A549 (cell line): Measurements from ENCODE around the gene KRT6B. TPM values are rescaled to one million over a fixed set of nuclear protein-coding genes. Genes with fewer than 3 reads are reported as not detected.

Experiments used
- ATAC-seq, 2 experiments: fragments of 200-7000 bp in 1 of 2; fragments of >200 bp in 1 of 2; cut with Nextera tagmentation in 1 of 2; cut with Tn5 transposase in 1 of 2; 3 replicates each; pipeline versions ENCODE4 v1.8.0 to v1.9.1; 2018 to 2020; ENCODE audit warnings: mild to moderate bottlenecking in 1 of 2, moderate library complexity in 1 of 2
- CTCF ChIA-PET: fragments of 300-600 bp; sonication (Branson Sonifier 250); formaldehyde crosslinking; extraction: SDS; loops from one replicate; lab custom pipeline; 2021; ENCODE audit warnings: antibody characterized with exemption, inconsistent platforms; lab: Yijun Ruan, JAX
- POLR2A ChIA-PET: fragments of 350-600 bp; formaldehyde crosslinking; extraction: SDS; loops from one replicate; lab custom pipeline; 2021; ENCODE audit warnings: antibody characterized with exemption, inconsistent platforms; lab: Yijun Ruan, JAX
- DNase-seq, 2 experiments: peaks; one replicate each; pipeline versions ENCODE4 v3.0.0 to v3.0.0-alpha.2; 2011 to 2016; ENCODE audit warnings: low read depth in 1 of 2, low spot score in 1 of 2
- FAIRE-seq: peaks from 2 replicates; lab custom pipeline; 2011; peaks lifted over from hg19 to GRCh38; lab: Jason Lieb, UNC
- H3K27ac ChIP-seq, 2 experiments: fragments of >200 bp; sonication (Bioruptor Twin); formaldehyde crosslinking; 3 replicates each; pipeline ENCODE4 v1.5.1; 2016 to 2017
- H3K4me1 ChIP-seq: fragments of >200 bp; sonication (Bioruptor Twin); formaldehyde crosslinking; 3 replicates; pipeline ENCODE4 v1.6.1; 2016
- H3K4me2 ChIP-seq: fragments of >200 bp; sonication (Bioruptor Twin); formaldehyde crosslinking; 3 replicates; pipeline ENCODE4 v1.6.1; 2016
- H3K4me3 ChIP-seq: fragments of >200 bp; sonication (Bioruptor Twin); formaldehyde crosslinking; 3 replicates; pipeline ENCODE4 v1.5.1; 2016
- H3K9me3 ChIP-seq: fragments of >200 bp; sonication (Bioruptor Twin); formaldehyde crosslinking; 3 replicates; pipeline ENCODE4 v1.6.1; 2016
- CHD2 ChIP-seq: fragments of 150-350 bp; IDR thresholded peaks from 2 replicates; pipeline ENCODE4 v1.6.1; 2014; ENCODE audit warnings: low read length; ENCODE audit not compliant: partially characterized antibody
- EHF ChIP-seq: fragments of 250-450 bp; sonication (Bioruptor Pico); IDR thresholded peaks from 2 replicates; pipeline ENCODE4 v1.5.0; 2020; ENCODE audit warnings: mild to moderate bottlenecking
- EP300 ChIP-seq, 2 experiments: fragments of >200 bp; sonication (Bioruptor Twin); formaldehyde crosslinking; IDR thresholded peaks; 2 replicates in 1 of 2; 3 replicates in 1 of 2; pipeline ENCODE4 v1.6.1; 2016 to 2017
- ESRRA ChIP-seq: fragments of 150-350 bp; IDR thresholded peaks from 2 replicates; pipeline ENCODE4 v1.6.1; 2014; ENCODE audit warnings: mild to moderate bottlenecking, low read length, borderline replicate concordance
- FOSL2 ChIP-seq, 2 experiments: fragments of 450-650 bp in 1 of 2; fragments of >200 bp in 1 of 2; sonication (Bioruptor Twin) in 1 of 2; formaldehyde crosslinking; IDR thresholded peaks; 2 replicates each; pipeline versions ENCODE4 v1.5.0 to v1.6.1; 2016 to 2020; ENCODE audit warnings: mild to moderate bottlenecking in 1 of 2, moderate library complexity in 1 of 2
- HDAC2 ChIP-seq: fragments of 200-600 bp; sonication (generic); IDR thresholded peaks from 2 replicates; pipeline ENCODE4 v1.6.1; 2016
- HEYL ChIP-seq: fragments of 250-450 bp; sonication (Bioruptor Pico); IDR thresholded peaks from 2 replicates; pipeline ENCODE4 v1.8.0; 2021; ENCODE audit warnings: mild to moderate bottlenecking, moderate library complexity
- HOXB13 ChIP-seq: fragments of 250-450 bp; sonication (Bioruptor Pico); IDR thresholded peaks from 2 replicates; pipeline ENCODE4 v1.5.0; 2020; ENCODE audit warnings: low read depth, mild to moderate bottlenecking, moderate library complexity
- HOXB5 ChIP-seq: fragments of 250-450 bp; sonication (Bioruptor Pico); IDR thresholded peaks from 2 replicates; pipeline ENCODE4 v1.5.0; 2020; ENCODE audit warnings: mild to moderate bottlenecking, moderate library complexity
- KDM5A ChIP-seq: fragments of 200-600 bp; sonication (generic); IDR thresholded peaks from 2 replicates; pipeline ENCODE4 v1.6.1; 2016; ENCODE audit warnings: antibody characterized with exemption, mild to moderate bottlenecking
- MAFK ChIP-seq: fragments of 450-650 bp; IDR thresholded peaks from 2 replicates; pipeline ENCODE4 v1.6.1; 2014; ENCODE audit not compliant: partially characterized antibody
- MYC ChIP-seq: IDR thresholded peaks from 2 replicates; pipeline ENCODE4 v1.6.1; 2012; ENCODE audit warnings: mild to moderate bottlenecking, inconsistent platforms, low read length, improper control_type of control experiment, borderline replicate concordance
- NFE2L2 ChIP-seq: fragments of 150-350 bp; conservative IDR thresholded peaks from 2 replicates; pipeline ENCODE4 v1.6.1; 2014; ENCODE audit warnings: low read length
- PHF8 ChIP-seq: fragments of 200-600 bp; sonication (generic); IDR thresholded peaks from 2 replicates; pipeline ENCODE4 v1.6.1; 2016; ENCODE audit warnings: low read depth, mild to moderate bottlenecking, antibody characterized with exemption, moderate library complexity, borderline replicate concordance
- RAD21 ChIP-seq, 2 experiments: fragments of >200 bp in 1 of 2; sonication (Bioruptor Twin) in 1 of 2; formaldehyde crosslinking in 1 of 2; IDR thresholded peaks in 1 of 2; conservative IDR thresholded peaks in 1 of 2; 2 replicates in 1 of 2; 3 replicates in 1 of 2; pipeline ENCODE4 v1.6.1; 2012 to 2018; ENCODE audit warnings: inconsistent platforms in 1 of 2
- RCOR1 ChIP-seq: fragments of 150-350 bp; IDR thresholded peaks from 2 replicates; pipeline ENCODE4 v1.6.1; 2014; ENCODE audit warnings: antibody characterized with exemption, low read length, low read depth
- TFCP2L1 ChIP-seq: fragments of 250-450 bp; sonication (Bioruptor Pico); IDR thresholded peaks from 2 replicates; pipeline ENCODE4 v1.5.0; 2021; ENCODE audit warnings: mild to moderate bottlenecking
- TP53 ChIP-seq: fragments of 250-450 bp; sonication (Bioruptor Pico); IDR thresholded peaks from 2 replicates; pipeline ENCODE4 v1.5.0; 2021; ENCODE audit warnings: mild to moderate bottlenecking, moderate library complexity
- WGBS: methylation state at CpG from one replicate; pipeline ENCODE4 v1.1.6; 2017; ENCODE audit errors: missing lambda C conversion rate; 5-methylcytosine and 5-hydroxymethylcytosine counted together
- polyA plus RNA-seq, 4 experiments: library from polyadenylated mRNA; depleted of rRNA in 3 of 4; stranded (reverse); fragments of >200 nt; fragmentation: RNase III in 1 of 4; extraction: RNeasy Plus Mini Kit Qiagen cat#74134 plus additional on column Dnase treatment in 1 of 4; gene quantifications; 2 replicates in 3 of 4; 3 replicates in 1 of 4; pipeline ENCODE4 v1.2.3, GENCODE V29; 2011 to 2017
- TF ChIP-seq, protein P1 (sequence below): IDR thresholded peaks from 2 replicates; pipeline ENCODE4 v1.6.1; 2012; ENCODE audit warnings: low read depth, borderline replicate concordance
- TF ChIP-seq, protein P2 (sequence below): IDR thresholded peaks from 2 replicates; pipeline ENCODE4 v1.6.1; 2012
- TF ChIP-seq, protein P3 (sequence below): fragments of >200 bp; sonication (Bioruptor Twin); formaldehyde crosslinking; IDR thresholded peaks from 3 replicates; pipeline ENCODE4 v1.5.1; 2016

The KRT6B gene
- polyA plus RNA-seq, 2 of the 4 experiments (the other 2 are of a cell fraction) = not detected

DNA sequence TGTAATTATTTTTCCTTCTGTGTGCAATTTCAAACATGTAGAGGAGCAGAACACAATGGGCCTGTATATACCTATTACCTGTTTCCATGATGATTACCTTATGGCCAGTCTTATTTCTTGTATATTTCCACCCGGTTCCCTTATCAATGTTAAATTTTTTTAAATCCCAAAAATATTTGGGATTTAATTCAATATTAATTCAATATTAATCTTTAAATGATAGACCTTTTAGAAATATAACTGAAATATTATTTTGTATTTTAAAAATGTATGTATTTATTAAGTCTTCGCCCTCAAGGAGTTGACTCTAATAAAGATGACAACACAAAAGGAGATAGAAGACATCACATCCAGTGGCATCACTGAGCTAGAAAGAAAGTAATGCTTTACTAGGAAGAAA is 22.3 kb upstream of the KRT6B start:
- ChIA-PET CTCF (no interaction called here), POLR2A (no interaction called here)
- WGBS = 79% methylated on average over 2 of the region's 2 CpGs
- FAIRE-seq (no peak), DNase-seq (no peak), ATAC-seq (no peak)
- Histone ChIP-seq H3K27ac (no peak overlapping the region), H3K4me3 (no peak overlapping the region), H3K9me3 (no peaks in the 10 kb centered on the region), H3K4me1 (no peaks in the 10 kb centered on the region), H3K4me2 (no peak overlapping the region)
- no peak for TF ChIP-seq FOSL2 (IDR thresholded peaks at IDR 0.05)
- TF ChIP-seq FOSL2 (CRISPR knock-in tag; IDR thresholded peaks at IDR 0.05) = no peak
- TF ChIP-seq, protein P1, sequence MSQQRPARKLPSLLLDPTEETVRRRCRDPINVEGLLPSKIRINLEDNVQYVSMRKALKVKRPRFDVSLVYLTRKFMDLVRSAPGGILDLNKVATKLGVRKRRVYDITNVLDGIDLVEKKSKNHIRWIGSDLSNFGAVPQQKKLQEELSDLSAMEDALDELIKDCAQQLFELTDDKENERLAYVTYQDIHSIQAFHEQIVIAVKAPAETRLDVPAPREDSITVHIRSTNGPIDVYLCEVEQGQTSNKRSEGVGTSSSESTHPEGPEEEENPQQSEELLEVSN = no peak
- no peak for TF ChIP-seq EHF (CRISPR knock-in tag)
- no peak for TF ChIP-seq RCOR1
- TF ChIP-seq TFCP2L1 (CRISPR knock-in tag) = no peak
- no peak for TF ChIP-seq TP53 (CRISPR knock-in tag)

DNA sequence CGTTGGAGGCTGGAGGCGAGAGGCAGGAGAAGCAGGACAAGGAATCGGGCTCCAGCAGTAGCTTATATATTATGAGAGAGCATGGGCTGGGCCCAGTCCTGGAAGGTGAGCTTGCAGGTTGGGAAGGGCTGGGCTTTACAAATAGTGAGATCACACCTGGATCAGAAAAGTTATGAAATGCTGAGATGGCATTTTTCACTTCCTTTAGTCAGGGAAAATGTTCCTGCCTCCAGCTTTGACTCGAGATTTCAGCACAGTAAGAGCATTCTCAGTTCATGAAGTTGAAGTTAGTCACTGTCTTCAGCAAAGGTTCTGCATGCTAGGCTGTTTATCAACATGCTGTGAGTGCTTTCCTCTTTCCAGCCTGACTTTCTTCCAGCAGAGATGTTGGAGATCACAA is 21.8 kb upstream of the KRT6B start, which contains the start of gene KRT6C:
Gene KRT6C, minus strand, starts transcription at position 38 of the 400 bp plus-strand sequence. CDS start 68 bp downstream, outside the sequence.
- ATAC-seq (no peak), DNase-seq (no peak), FAIRE-seq (no peak)
- peak; percentile 97 for TF ChIP-seq MAFK
- TF ChIP-seq HDAC2 = no peak
- Histone ChIP-seq H3K4me2 (no peak within 1 kb of the TSS), H3K27ac (no peak within 1 kb of the TSS), H3K9me3 (no peaks in the 10 kb centered on the region), H3K4me1 (no peaks in the 10 kb centered on the region), H3K4me3 (no peak within 1 kb of the TSS)
- POLR2A ChIA-PET = no interaction called here
- CTCF ChIA-PET = no interaction called here
- 67% methylated on average over 4 of the region's 4 CpGs for WGBS

DNA sequence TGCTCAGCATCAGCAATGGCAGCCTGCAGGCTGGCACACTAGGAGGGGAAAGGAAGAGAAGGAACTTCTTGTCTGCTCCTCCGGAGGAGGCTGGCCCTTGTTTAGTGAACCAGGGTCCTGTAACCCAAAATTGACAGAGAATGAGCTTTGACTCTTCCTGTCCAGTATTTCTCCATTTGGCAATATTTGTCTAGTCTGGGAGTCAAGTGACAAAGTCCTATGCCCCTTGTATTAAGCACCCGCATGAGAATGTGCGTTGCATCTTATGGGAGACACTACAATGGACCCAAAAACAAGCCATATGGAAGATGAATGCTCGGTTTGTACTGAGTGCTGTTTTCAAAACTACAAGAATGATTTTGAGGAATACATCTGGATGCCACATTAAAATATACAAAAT is 17.9 kb upstream of the KRT6B start:
- DNase-seq = no peak
- ChIA-PET CTCF (interaction anchor here (2.2 kb wide), 1 partner anchor 37 kb away, joined by 6 read pairs; no protein-coding TSS in a partner anchor), POLR2A (no interaction called here)
- H3K4me2 ChIP-seq = no peak overlapping the region
- no peak for ATAC-seq
- no peak overlapping the region for H3K4me3 ChIP-seq
- no peak for FAIRE-seq
- 51% methylated on average over 4 of the region's 4 CpGs for WGBS
- no peak overlapping the region for H3K27ac ChIP-seq
- no peaks in the 10 kb centered on the region for H3K9me3 ChIP-seq
- no peaks in the 10 kb centered on the region for H3K4me1 ChIP-seq
- TF ChIP-seq HOXB13 (no peak), TP53 (CRISPR knock-in tag) (no peak), MYC (no peak), TFCP2L1 (CRISPR knock-in tag) (no peak), EHF (CRISPR knock-in tag) (no peak), KDM5A (no peak), ESRRA (no peak), HOXB5 (no peak), CHD2 (no peak), PHF8 (no peak), HEYL (CRISPR knock-in tag) (no peak), NFE2L2 (no peak), RAD21 (conservative IDR thresholded peaks at IDR 0.05 in 1 of 2, IDR thresholded peaks at IDR 0.05 in 1 of 2) (no peak), EP300 (IDR thresholded peaks at IDR 0.05) (no peak)
- TF ChIP-seq, protein P2, sequence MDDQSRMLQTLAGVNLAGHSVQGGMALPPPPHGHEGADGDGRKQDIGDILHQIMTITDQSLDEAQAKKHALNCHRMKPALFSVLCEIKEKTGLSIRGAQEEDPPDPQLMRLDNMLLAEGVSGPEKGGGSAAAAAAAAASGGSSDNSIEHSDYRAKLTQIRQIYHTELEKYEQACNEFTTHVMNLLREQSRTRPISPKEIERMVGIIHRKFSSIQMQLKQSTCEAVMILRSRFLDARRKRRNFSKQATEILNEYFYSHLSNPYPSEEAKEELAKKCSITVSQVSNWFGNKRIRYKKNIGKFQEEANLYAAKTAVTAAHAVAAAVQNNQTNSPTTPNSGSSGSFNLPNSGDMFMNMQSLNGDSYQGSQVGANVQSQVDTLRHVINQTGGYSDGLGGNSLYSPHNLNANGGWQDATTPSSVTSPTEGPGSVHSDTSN = no peak
- TF ChIP-seq, protein P3, sequence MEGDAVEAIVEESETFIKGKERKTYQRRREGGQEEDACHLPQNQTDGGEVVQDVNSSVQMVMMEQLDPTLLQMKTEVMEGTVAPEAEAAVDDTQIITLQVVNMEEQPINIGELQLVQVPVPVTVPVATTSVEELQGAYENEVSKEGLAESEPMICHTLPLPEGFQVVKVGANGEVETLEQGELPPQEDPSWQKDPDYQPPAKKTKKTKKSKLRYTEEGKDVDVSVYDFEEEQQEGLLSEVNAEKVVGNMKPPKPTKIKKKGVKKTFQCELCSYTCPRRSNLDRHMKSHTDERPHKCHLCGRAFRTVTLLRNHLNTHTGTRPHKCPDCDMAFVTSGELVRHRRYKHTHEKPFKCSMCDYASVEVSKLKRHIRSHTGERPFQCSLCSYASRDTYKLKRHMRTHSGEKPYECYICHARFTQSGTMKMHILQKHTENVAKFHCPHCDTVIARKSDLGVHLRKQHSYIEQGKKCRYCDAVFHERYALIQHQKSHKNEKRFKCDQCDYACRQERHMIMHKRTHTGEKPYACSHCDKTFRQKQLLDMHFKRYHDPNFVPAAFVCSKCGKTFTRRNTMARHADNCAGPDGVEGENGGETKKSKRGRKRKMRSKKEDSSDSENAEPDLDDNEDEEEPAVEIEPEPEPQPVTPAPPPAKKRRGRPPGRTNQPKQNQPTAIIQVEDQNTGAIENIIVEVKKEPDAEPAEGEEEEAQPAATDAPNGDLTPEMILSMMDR = no peak
